Activated CD8-positive, alpha-beta memory T cell treated with anti-CD3 and anti-CD28 coated beads for 48 hours (primary cell): ENCODE data around the gene FAM187B.
"Not testable (repeated sequence)": the region's sequence is repeated elsewhere in the genome, so short reads cannot be mapped to it uniquely, and the experiment has no call there.

Source experiments
- DNase-seq, 3 experiments: peaks; one replicate each; pipeline ENCODE4 v3.0.0-alpha.2; 2020; ENCODE audit warnings: low read depth in 2 of 3, low spot score in 2 of 3

FAM187B gene

GRCh38 chr19:35213663-35214632 lies 14.6 kb downstream of the FAM187B start:
- DNase-seq: peak in 2 of 3 experiments; percentile 38 to 58

- DNase-seq: no peak
Measured at GRCh38 chr19:35212241-35212640, 16.3 kb downstream of the FAM187B start.

GRCh38 chr19:35211545-35212230 lies 16.9 kb downstream of the FAM187B start:
- DNase-seq: peak in 1 of 3 experiments; percentile 38

- no peak for DNase-seq
Measured at GRCh38 chr19:35209646-35210045, 18.9 kb downstream of the FAM187B start.

GRCh38 chr19:35208121-35208520 lies 20.4 kb downstream of the FAM187B start:
- no peak for DNase-seq

GRCh38 chr19:35207391-35207871 lies 21.1 kb downstream of the FAM187B start:
- no peak for DNase-seq

GRCh38 chr19:35206855-35207254 lies 21.7 kb downstream of the FAM187B start:
- DNase-seq: no peak

- DNase-seq: no peak
Measured at GRCh38 chr19:35206379-35206778, 22.2 kb downstream of the FAM187B start.

- DNase-seq: no peak
Measured at GRCh38 chr19:35205733-35206323, 22.7 kb downstream of the FAM187B start.

GRCh38 chr19:35204799-35205732 lies 23.5 kb downstream of the FAM187B start:
- no peak for DNase-seq

GRCh38 chr19:35202722-35203688 lies 25.5 kb downstream of the FAM187B start:
- no peak for DNase-seq

- DNase-seq: no peak
Measured at GRCh38 chr19:35199481-35199880, 29.1 kb downstream of the FAM187B start.

- not testable (repeated sequence) for DNase-seq
Measured at GRCh38 chr19:35196861-35197260, 31.7 kb downstream of the FAM187B start.

GRCh38 chr19:35195830-35196229 lies 32.7 kb downstream of the FAM187B start:
- DNase-seq: no peak

- DNase-seq: no peak
Measured at GRCh38 chr19:35194012-35194984, 34.2 kb downstream of the FAM187B start.

- DNase-seq: no peak
Measured at GRCh38 chr19:35184884-35185283, 43.7 kb downstream of the FAM187B start.

GRCh38 chr19:35184267-35184666 lies 44.3 kb downstream of the FAM187B start:
- no peak for DNase-seq

- DNase-seq: no peak
Measured at GRCh38 chr19:35181387-35181786, 47.2 kb downstream of the FAM187B start.
